HG03175 (cell line): Measurements from ENCODE around the gene DGKD.

Experiments used
- ATAC-seq: cut with Tn5 transposase; IDR thresholded peaks from one replicate; pipeline ENCODE4 v1.9.1; 2021; ENCODE audit warnings: mild to moderate bottlenecking, moderate library complexity; ENCODE audit not compliant: unreplicated experiment

DGKD gene

DNA sequence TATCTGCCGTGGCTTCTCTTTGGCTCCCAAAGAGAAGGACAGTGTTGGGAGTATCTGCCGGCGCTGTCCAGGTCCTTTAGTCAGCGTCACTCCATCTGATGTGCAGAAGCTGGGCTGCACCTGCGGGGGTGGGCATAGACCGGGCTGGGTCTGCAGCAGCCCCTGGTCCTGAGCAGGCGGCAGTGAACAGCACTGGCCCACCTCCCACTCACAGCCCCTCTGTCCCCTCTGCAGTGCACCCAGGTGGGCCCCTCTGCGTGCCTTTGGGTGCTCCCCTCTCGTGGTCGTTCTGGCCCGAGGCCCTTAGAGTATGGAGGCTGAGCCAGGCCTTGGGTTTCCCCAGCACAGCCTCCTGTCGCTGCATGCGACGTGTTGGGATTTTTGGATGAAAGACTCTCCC is 116.5 kb downstream of the DGKD start:
- ATAC-seq, result no peak

- no peak for ATAC-seq
These were observed 117.2 kb downstream of the DGKD start for GRCh38 chr2:233471291-233472035.

DNA sequence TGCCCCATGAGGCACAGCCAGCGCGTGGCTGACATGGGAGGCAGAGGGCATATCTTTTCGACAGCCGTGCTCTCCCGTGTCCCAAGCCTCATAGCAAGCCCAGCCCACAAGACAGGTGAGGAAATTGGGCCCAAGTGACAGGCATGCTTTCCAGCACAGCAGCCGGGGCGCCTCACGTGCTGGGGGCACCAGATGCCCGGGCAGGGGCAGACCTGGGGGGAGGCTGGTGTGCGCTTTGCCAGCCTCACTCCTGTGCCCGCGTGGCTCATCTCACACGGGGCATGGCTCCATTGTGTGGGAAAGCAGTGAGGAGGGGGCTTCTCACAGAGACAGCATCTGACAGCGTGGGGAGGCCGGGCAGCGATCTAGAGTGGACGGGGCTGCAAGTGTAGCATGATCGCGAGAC is 119.1 kb downstream of the DGKD start:
- no peak for ATAC-seq

DNA sequence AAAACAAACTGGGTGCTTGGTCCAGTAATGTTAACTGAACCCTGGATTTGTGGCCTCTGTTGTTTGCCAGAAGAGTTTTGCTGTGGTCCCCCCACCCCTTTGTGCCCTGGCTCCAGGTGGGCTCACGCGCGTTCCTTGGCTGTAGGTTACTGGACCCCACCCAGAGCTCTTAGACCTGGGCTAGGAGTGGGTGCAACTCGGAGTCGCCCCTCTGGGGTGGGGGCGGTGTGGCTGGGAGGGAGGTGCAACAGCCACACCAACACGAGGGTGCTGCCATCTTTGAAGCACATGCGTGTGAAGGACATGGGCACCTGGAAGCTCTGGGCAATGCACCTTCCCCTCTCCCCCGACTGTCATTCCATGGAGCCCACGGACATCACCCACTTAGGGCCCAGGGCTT is 119.6 kb downstream of the DGKD start:
- no peak for ATAC-seq

GRCh38 chr2:233474308-233475160 is 120.2 kb downstream of the DGKD start:
- no peak for ATAC-seq

DNA sequence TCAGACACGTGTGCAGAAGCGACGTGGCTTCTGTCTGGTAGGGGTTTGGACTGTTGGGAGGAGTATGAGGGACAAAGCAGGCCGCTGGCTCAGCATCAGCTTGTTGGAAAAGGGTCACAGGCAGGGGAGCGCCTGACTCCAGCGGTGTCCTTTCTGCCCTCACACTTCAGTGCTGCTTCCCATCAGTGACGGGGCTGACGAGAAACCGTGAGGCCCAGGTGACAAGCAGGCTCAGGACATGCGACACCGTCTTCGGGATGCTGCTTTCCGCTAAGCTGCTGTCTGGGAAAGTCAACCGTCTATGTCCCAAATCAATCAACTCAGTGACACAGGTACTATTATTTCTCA is 121.7 kb downstream of the DGKD start:
- no peak for ATAC-seq

DNA sequence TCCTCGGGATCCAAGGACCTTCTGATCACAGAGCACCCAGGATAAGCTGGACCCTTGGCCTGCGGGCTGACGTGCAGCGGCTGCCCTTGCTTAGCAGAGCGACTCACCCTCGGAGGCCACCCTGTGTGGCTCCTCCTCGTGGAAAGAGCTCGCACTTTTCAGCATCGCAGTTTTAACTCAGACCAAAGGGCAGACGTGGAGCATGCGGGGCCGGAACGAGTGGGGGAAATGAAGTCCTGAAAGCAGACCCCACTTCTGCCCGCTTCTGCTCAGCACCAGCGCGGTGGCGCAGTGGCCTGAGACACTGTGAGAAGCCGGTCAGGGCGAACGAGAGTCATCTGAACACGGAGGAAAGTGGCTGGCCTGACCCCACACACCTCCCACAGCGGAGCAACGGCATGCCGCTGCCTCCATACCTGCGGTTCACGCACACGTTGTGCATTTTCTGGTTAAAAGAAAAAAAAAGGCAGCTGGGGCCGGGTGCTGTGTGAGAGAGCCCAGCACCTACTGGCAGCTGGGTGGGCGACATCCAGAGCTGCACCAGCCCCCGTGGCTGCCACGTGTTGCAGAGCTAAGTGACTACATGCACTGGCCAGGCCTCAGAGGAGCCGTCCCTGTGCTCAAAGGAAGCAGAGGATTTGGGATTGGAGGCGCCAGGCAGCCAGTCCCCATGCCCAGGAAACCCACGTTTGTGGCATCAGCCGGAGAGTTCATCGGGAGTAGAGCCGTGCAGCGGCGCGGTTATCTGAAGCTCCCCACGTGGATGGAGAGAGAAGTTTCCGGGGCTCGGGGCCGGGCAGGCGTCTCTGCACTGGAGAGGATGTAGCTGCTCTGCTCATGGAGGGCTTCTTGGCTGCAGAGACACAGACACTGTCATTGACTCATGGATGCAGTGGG is 122.6 kb downstream of the DGKD start:
- ATAC-seq, result no peak

DNA sequence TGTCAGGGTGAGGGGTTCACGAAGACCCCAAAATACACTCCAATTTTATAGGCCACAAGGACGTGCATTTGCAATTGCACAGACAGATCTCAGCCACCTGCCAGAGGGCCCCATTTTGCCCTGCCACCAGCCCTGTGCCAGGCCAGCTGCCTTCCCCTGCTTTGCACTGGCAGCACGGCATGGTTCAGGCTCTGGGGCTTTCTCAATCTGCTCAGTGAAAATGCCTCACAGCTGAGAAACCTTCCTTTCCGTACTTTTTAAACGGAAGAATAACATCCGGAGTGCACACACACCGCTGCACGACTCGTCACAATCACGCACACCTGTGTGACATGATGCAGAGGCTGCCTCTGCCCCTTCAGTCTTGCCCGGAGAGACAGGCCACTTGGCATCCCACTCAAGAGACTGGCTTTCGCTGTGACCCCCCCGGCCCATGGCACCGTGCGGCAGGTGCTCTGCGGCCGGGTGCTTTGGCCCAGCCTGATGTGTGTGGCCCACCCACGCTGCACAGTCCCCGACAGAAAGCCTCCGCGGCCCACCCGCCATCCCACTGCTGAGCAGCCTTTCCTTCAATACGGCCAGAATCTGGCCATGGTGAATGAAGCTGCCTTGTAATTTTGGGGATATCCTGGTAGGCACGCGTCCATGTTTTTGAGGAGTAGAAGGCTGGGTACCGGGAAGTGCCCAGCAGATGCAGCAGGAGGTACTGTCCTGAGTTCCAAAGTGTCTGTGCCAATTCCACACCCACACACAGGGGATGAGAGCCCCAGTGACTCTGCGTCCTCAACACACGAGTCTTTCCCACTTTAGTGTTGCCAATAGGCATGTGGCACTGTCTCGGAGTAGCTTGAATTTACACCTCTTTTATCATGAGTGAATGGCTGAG is 123.5 kb downstream of the DGKD start:
- no peak for ATAC-seq

DNA sequence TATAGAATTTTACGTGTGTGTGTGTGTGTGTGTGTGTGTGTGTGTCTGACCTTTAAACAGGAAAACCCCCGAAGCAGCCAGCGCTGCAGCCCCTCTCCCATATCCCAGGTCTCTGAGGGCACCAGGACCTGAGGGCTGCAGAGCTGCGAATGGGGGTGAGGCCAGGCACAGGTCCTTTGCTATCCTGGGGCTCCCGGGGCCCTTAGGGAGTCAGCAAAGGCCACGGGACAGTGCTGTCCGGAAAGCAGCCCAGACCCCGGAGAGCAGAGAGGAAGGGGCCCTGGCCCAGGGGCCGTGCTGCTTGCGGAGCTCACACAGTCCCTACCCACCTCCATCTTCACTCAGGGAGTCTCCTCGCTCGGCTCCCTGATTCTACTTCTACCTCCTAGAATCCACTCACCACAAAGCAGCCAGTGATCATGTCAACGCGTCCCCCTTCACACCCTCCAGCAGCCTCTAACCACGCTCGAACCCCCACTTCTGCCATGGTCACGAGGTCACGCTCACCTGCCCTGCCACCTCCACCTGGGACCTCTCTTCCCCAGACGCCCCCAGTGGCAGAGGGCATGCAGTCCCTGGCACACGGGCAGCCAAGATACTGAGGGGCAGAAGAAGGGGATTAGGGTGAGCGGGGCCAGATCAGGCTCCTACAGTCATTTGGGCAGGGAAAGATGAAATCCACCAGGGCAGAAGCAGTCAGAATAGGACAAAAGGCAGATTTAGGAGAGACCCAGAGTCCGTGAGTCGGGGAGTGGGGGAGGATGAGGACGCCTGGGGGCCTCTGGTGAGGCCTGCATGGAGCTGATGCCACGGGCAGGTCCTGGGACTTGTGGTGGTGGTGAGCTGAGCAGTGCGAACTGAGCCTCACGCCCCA is 125.6 kb downstream of the DGKD start:
- no peak for ATAC-seq

- no peak for ATAC-seq
These were observed 126.4 kb downstream of the DGKD start for GRCh38 chr2:233480490-233481202.

DNA sequence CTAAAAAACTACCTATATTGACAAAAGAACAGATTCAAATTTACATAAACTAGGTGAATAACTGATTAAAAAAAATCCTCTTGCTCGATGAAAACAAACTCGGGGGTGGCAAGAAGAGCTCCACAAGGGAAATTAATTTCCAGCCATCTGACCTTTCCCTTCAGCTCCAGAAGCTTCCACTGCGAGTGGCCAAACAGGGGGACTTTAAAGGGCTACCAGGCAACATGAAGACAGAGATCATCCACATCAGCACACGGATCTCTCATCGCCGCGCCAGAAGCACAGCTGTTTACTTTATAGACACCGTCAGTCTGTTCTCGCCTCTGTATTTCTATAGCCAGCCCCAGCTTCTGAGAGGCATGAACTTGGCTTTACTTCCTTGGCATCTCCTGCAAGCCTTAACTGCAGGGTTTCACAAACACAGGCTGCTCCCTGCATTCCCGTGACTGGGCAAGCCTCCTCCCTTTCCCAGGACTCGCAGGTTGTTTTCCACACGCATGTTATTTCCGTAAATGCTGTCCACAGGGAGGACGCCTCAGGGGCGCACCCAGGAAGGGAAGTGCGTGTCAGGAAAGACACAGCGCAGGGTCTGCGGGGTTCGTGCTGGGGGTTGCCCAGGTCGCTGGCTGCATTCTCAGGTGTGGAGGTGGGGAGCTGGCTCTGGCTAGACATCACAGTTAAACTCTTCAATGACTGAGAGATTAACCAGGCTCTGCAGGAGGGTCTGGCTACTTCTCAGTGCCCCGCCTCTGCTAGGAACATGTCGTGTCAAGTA is 127.3 kb downstream of the DGKD start:
- no peak for ATAC-seq

DNA sequence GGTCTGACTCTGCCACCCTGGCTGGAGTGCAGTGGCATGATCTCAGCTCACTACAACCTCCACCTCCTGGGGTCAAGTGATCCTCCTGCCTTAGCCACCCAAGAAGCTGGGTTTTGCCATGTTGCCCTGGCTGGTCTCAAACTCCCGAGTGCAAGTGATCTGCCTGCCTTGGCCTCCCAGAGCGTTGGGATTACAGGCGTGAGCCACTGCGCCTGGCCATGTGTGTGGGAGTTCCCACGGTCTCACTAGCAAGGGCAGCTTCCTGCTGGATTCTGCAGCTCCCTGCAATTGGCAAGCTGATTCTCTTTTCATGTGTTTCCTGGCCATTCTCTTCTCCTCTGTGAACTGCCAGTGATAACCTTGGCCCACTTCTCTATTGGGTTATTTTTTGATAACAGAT is 128.3 kb downstream of the DGKD start:
- ATAC-seq, result no peak

DNA sequence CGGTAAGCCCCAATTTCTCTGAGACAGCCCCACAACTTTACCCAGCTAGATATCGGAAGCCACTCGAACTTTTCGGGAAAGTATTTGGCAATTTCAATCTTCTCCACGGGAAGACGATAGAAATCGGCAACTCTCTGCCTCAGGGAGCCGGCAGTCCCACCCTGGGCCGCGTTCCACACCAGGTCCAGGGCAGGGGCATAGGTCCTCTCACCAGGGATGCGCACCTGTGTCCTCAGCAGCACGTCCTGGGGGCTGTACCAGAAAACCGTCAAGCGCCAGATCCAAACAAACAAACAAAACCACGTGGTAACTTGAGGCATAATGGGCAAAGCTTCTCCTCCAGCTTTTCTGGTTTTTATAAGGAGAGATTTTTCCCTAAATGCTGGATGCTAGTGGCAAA is 131.4 kb downstream of the DGKD start:
- ATAC-seq, result no peak

DNA sequence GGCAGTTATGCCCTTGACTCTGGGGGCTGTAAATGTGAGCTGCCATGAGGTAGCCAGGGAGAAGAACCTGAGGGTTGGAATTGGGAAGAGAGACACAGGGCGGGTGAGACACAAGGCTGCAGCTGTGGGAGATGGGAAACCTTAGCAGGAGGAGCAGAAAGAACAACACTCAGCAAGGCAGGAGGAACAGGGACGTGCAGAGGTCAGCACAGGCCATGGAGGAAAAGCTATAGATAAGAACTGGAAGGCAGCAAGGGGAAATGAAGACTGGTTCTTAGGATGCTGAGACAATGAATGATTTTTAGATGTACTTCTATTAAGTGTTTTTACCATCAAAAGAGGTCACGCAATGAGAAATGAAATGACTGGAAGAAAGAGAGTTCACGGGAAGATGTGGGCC is 132.1 kb downstream of the DGKD start:
- ATAC-seq, result no peak

DNA sequence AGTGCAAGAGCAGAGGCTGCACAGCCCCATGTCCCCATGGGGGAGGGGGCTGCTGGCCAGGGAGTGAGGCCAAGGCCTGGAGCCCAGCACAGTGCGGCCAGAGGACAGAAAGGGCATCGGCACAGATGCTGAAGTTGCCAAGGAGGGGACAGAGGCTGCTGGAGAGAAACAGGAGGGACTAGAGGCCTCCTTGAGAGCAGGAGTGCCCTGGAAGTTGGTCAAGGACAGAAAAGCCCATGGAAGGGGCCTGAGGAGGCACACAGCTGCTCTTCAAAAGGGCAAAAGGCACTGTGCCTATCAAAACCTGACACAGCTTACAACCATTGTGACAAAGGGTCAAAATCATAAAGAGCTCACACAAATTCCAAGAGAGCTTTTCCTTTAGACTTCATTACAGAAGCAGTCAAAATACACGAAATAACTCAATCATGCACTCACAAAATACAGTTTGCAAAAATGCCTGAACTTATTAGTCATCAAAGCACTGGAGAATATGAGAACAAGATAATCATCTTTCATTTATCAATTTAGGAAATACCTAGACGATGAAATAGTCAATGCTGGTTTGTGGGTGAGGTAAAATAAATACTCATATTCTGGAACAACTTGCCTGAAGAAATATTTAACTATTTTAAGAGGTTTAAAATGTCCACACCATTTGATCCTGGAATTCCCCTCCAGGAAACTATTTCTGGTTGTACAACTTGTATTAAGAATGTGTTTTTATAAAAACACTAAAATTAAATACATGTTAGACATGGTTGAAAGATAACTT is 132.7 kb downstream of the DGKD start:
- no peak for ATAC-seq

GRCh38 chr2:233487748-233488345 is 133.6 kb downstream of the DGKD start:
- ATAC-seq, result no peak

DNA sequence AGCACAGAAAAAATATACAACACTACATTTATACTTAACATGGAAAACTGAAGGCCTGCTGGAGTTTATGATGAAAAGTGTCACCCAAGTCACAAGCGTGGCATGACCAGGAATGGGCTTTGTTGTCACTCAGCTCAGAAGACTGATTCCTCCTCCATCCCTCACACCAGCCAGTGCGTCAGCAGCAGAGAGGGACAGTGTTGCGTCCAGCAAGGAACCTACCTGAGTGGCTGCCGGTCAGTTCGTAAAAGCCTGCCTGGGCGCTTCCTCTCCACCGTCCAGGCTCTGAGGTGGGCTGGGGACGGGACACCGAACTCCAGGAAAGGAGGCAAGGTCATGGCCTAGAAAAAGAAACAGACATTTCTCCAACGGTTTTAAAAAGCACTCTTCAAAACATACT is 134.8 kb downstream of the DGKD start:
- ATAC-seq, result no peak
